GM10847 (cell line): ENCODE data around the gene GPATCH11.
A peak's percentile ranks its signal among the peaks of the same experiment; 100 is the strongest.

Source experiments
- POLR2A ChIP-seq: IDR thresholded peaks from 2 replicates; pipeline ENCODE4 v1.6.1; 2011; ENCODE audit not compliant: insufficient read length; ENCODE audit errors: extremely low read depth

Gene GPATCH11

DNA sequence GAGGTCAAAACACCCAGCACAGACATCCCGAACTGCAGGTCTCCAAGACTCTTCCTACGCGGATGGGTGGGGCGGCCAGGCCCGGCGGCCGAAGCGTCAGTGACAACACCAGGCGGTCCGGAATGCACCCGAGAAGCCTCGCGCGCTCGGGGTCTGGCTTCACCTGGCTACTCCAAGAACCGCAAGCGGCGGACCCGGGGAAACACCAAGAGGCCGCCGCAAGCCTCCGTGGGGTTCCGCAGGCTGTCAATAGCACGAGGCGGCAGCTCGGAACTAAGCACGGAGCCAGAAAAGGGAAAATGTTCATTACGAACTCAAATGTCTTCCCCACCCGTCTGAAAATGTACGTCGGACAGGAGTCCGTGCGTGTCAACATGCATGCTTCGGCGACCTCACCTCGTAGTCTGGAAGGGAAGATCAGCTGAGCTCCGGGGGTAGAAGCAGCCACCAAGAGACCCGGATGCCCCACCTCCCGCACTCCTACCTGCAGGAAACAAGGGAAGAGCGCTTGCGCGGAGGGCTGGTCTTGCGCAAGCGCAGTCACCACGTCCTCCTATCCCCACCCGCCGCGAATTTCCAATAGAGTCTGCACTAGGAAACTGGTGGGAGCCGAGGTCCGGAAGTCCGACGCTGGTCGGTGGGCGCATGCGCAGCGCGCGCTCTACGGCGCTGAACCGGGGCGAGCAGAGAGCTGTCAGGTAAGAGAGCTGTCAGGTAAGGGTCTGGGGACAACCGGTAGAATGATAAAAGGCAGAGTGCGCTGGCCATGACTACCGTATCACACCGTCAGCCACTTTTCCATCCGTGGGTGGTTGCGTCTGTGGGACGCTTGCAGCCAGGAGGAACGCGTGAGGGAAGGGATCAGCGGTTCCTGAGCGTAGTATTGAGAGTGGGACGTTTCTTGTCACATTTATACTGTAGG lies at the start of gene GPATCH11, which contains the start of gene HEATR5B:
GPATCH11 (plus strand) TSS at position 646 of the 922 bp plus-strand sequence. CDS start 3,864 bp downstream, outside the sequence.
HEATR5B (minus strand) TSS at position 500 of the 922 bp plus-strand sequence. CDS start 958 bp downstream, outside the sequence.
- TF ChIP-seq POLR2A = peak; percentile 67

DNA sequence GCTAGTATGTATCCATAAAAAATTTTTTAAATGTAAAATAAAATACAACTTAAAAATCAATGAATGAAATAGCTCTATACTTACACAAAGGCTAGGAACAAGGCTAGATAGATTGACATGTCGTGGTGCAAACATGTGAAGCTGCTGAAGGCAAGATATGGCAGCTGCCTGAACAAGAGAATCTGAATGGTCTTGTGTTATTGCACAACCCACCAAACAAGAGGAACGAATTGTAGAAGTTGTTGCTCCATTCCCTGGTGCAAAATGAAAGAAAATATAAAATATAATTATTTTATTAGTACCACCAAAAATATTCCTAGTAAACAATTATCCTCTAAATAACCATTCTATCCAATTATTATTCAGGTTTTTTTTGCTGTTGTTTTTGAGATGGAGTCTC lies 46.5 kb upstream of the GPATCH11 start:
- no peak for TF ChIP-seq POLR2A

DNA sequence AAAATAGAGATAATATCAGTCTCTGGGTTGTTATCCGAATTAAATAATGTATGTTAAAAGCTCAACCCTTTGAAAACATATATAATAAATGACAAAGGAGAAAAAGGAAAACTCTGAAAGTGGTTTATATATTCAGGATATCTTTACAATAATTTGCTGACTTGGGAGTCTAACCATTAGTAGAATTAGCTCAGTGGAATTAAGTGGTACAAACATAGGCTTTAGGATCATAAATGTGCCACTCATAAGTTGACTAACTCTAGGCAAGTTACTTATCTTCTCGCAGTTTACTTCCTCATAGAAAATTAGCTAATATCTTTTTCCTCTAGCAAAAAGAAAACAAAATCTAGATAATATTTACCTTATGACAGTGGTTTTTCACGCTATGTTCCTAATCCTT lies 44.7 kb upstream of the GPATCH11 start:
- TF ChIP-seq POLR2A = no peak

DNA sequence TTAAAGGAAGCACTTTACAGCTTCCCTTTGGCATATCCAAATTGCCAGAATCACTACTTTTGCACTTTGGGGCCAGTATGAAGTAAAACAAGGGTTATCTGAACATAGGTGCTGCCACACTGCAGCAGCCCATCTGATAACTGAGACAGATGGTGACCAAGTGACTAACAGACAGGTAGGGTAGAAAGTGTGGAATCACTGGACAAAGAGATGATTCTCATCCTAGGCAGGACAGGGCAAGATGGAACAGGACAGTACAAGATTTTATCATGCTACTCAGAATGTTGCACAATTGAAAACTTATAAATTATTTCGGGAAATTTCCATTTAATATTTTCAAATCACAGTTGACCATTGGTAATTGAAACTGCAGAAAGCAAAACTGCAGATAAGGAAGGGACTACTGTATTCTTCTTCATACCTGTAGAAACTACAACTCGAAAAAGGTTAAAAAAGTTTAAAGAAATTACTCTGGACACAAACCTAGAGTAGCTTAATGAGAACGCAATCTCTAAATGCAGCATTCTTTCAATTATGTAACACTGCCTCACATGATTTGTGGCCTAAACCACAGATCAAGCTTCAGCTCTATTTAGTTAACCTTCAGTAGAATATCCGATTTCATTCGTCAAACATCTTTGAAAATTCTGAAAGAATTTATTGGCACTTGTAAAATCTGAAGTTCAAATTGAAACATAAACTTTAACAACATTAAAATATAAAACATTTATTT lies 31.6 kb upstream of the GPATCH11 start:
- TF ChIP-seq POLR2A = no peak

DNA sequence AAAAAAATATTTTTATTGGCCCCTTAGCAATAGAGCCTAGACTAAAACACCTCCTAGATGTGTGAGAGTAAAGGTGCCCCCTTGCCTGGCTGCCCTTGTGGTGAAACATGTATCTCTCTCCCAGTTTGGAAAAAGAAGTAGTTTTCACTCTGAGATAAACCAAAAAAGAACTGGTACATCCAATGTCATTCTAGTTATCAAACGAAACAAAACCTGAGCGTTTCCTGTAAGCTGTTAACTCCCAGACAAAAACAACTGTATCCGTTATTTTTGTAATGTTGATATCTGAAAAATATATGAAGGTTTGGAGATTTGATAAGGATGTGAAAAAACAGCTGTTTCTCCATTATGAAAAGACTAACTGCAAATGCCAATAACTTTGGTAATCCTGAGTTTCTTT lies 24.5 kb upstream of the GPATCH11 start:
- TF ChIP-seq POLR2A = no peak

- no peak for TF ChIP-seq POLR2A
Measured at GRCh38 chr2:37060446-37060845, 23.9 kb upstream of the GPATCH11 start.

DNA sequence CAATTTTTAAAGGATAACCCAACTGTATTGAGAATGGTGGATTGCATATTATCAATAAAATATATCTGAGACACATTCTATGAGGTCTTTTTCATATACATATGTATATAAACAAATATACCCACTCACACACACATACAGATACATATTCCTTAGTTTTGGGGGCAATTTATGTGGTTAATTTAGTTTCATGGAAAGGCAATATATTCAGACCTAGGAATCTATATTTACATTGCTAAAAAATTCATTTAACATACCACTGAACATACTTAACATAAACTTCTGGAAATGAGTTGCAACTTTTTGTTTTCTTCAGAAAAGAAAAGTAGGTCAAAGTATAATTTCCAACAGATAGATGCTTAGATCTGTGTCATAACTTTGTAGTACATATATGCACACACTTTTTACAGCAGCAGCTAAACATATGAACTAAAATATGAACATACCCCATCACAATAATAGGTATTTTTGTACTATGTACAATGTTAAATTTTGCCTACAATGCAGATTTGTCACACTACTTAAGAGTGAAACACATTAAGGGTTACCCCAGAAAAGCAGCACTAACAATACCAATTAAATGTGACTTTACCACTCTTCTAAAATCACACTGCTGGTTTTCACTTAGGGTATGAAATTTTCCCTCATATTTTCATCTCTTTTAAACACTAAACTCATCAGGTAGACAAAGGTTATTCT lies 23.2 kb upstream of the GPATCH11 start:
- no peak for TF ChIP-seq POLR2A

- TF ChIP-seq POLR2A = no peak
Measured at GRCh38 chr2:37061776-37062175, 22.5 kb upstream of the GPATCH11 start.

GRCh38 chr2:37068686-37069085 lies 15.6 kb upstream of the GPATCH11 start:
- no peak for TF ChIP-seq POLR2A

GRCh38 chr2:37070931-37071330 lies 13.4 kb upstream of the GPATCH11 start:
- no peak for TF ChIP-seq POLR2A

- TF ChIP-seq POLR2A = no peak
Measured at GRCh38 chr2:37080266-37080665, 4.1 kb upstream of the GPATCH11 start.

DNA sequence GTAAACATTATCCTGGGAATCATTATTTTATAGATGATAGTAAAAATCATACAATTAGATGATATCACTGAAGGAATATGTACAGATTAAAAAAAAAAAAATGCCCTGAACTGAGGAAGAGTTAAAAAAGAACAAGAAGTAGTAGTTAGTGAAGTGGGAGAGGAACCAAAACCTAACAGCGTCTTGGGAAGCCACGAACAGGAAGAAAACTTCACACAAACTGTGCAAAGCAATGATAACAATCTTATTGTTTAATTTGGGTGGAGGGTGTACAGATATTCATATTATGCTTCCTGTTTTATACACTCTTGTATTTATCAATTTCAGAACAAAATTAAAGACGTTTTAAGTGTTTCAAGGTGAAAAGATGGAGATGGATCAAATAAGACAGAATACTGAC lies 3.6 kb upstream of the GPATCH11 start:
- no peak for TF ChIP-seq POLR2A

DNA sequence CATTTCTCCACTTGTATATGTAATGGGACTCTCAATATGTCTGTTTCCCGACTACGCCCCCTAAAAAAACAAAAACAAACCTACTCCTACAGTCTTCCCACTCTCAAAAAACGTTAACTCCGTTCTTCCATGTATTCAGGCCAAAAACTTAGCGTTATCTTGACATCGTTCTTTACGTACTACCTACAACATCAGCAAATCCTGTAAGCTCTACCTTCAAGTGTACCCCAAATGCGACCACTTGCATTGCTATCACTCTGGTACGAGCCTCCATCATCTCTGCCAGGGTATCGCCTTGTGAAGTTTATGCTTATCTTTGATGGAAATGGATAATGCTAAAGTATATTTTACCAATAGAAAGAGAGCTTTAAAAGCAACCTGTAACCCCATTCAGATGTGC lies 479 bp downstream of the GPATCH11 start:
- TF ChIP-seq POLR2A = no peak

DNA sequence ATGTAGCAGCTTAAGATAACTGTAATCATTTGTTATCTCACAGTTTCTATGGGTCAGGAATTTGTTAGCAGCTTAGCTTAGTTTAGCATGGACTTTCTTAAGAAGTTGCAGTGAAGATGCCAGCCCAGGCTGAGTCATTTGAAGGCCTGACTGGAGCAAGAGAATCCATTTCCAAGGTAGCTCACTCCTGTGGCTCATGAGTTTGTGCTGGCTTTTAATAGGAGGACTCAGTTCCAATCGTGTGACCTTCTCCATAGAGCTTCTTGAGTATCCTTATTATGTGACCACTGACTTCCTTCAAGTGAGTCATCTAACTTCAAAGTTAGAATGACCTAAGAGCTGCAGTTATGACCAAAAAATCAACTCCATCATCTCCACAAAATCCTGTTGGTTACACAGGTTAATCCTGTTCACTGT lies 1.4 kb downstream of the GPATCH11 start:
- no peak for TF ChIP-seq POLR2A

GRCh38 chr2:37090019-37090477 lies 5.7 kb downstream of the GPATCH11 start:
- no peak for TF ChIP-seq POLR2A

DNA sequence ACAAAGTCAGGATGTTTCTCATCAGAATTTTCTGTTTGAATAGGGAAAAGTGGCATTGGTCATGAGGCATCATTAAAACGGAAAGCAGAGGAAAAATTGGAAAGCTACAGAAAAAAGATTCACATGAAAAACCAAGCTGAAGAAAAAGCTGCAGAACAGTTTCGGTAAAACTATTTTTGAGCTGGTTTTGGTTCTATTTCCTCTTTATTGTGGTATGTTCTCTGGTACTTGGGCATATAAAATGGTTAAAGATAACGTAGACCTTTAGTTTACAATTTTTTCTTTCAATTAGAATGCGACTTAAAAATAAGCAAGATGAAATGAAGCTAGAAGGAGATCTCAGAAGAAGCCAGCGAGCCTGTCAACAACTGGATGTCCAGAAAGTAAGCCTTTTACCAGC lies 7.6 kb downstream of the GPATCH11 start:
- TF ChIP-seq POLR2A = no peak

DNA sequence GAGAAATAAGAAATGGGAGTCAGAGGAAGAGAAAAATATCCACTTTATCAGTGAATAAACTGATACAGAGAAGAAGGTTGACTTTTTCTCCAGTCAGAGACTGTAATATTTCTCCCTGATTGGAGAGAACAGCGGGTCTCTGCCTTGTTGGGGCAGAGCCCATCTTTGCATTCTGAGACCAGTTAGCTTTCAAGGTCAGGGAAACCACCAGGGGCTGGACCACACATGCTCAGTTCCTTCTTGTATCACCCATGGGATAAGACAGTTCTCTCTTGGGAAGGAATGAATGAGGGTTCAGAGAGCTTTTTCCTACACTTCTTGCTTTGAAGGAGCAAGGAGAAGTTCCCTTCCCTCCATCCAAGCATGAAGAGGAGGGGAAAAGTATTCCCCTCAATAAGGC lies 12.2 kb downstream of the GPATCH11 start:
- TF ChIP-seq POLR2A = no peak
